Ascending aorta (tissue), 2 donors: ENCODE data around the gene TTLL11. TPM values are rescaled to one million over a fixed set of nuclear protein-coding genes. Genes with fewer than 3 reads are reported as not detected.

ENCODE experiments used
- DNase-seq, 2 donors: peaks; one replicate each; pipeline ENCODE4 v3.0.0-alpha.2; 2019; ENCODE audit warnings: low spot score in 2 of 2
- H3K27ac ChIP-seq, 2 donors: fragments of 200-600 bp; sonication (generic); one replicate each; pipeline ENCODE4 v1.5.1; 2016 to 2017; ENCODE audit warnings: mild to moderate bottlenecking in 1 of 2
- H3K27me3 ChIP-seq: fragments of 200-600 bp; sonication (generic); one replicate; pipeline ENCODE4 v1.5.1; 2017
- H3K36me3 ChIP-seq, 2 donors: fragments of 200-600 bp; sonication (generic); one replicate each; pipeline ENCODE4 v1.5.1; 2016
- H3K4me1 ChIP-seq, 2 donors: fragments of 200-600 bp; sonication (generic); one replicate each; pipeline ENCODE4 v1.5.1; 2016 to 2017; ENCODE audit warnings: mild to moderate bottlenecking in 1 of 2
- H3K4me3 ChIP-seq, 2 donors: fragments of 200-600 bp; sonication (generic); one replicate each; pipeline ENCODE4 v1.5.1; 2016 to 2017; ENCODE audit warnings: mild to moderate bottlenecking in 1 of 2
- H3K9me3 ChIP-seq, 2 donors: fragments of 200-600 bp; sonication (generic); one replicate each; pipeline ENCODE4 v1.5.1; 2016
- CTCF ChIP-seq, 3 experiments: fragments of 200-600 bp in 2 of 3; fragments of 450-650 bp in 1 of 3; sonication (generic) in 2 of 3; IDR thresholded peaks; one replicate each; pipeline ENCODE4 v1.5.1; 2016 to 2019; ENCODE audit warnings: antibody characterized with exemption in 3 of 3, mild to moderate bottlenecking in 1 of 3, moderate library complexity in 1 of 3
- intact Hi-C: fragments of 100-400 bp; cut with DNase I; formaldehyde crosslinking; loops from one replicate; pipeline ENCODE4 v1.15.1; 2023
- total RNA-seq: library from RNA; depleted of rRNA; stranded (reverse); fragments of >200 nt; gene quantifications from one replicate; pipeline ENCODE4 v1.1.0, GENCODE V29; 2016

Gene TTLL11
- total RNA-seq, 1 donor from 2014 or later = 18.5 TPM

DNA sequence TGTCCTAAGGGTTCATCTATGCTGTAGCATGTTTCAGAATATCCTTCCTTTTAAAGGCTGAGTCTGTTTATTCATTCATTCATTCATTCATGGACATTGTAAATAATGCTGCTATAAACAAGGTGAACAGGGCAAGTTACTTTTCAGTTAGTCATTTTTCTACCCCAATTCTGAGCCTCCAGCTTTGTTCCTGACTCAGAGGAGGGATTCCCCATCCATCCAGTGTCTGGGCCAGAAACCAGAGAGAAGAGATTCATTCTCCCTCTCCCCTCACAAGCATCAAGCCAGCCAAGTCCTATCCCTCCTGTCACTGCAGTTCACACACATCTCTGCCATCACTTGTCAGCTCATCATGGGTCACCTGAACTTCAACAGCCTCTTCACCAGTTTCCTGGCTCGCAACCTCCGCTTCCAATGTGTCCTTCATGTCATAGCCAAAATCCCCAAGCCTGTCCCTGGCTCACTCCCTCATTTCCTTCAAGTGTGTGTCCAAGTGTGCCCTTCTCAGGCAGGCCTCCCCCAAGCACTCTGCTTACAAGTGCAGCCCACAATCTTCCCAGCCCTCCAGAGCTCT lies 203.0 kb downstream of the TTLL11 start:
- Histone ChIP-seq H3K36me3 (no peaks in the 10 kb centered on the region), H3K27me3 (no peaks in the 10 kb centered on the region), H3K27ac (no peak overlapping the region), H3K9me3 (no peaks in the 10 kb centered on the region), H3K4me3 (no peak overlapping the region), H3K4me1 (no peaks in the 10 kb centered on the region)
- intact Hi-C loops = no loop called here
- DNase-seq = no peak
- no peak for TF ChIP-seq CTCF (IDR thresholded peaks at IDR 0.05)

- intact Hi-C loops = no loop called here
- Histone ChIP-seq H3K27ac (no peak overlapping the region), H3K36me3 (no peaks in the 10 kb centered on the region), H3K9me3 (no peaks in the 10 kb centered on the region), H3K4me1 (no peaks in the 10 kb centered on the region), H3K4me3 (no peak overlapping the region), H3K27me3 (no peaks in the 10 kb centered on the region)
- no peak for DNase-seq
- no peak for TF ChIP-seq CTCF (IDR thresholded peaks at IDR 0.05)
Measured at GRCh38 chr9:121888438-121888775, 204.7 kb downstream of the TTLL11 start.

DNA sequence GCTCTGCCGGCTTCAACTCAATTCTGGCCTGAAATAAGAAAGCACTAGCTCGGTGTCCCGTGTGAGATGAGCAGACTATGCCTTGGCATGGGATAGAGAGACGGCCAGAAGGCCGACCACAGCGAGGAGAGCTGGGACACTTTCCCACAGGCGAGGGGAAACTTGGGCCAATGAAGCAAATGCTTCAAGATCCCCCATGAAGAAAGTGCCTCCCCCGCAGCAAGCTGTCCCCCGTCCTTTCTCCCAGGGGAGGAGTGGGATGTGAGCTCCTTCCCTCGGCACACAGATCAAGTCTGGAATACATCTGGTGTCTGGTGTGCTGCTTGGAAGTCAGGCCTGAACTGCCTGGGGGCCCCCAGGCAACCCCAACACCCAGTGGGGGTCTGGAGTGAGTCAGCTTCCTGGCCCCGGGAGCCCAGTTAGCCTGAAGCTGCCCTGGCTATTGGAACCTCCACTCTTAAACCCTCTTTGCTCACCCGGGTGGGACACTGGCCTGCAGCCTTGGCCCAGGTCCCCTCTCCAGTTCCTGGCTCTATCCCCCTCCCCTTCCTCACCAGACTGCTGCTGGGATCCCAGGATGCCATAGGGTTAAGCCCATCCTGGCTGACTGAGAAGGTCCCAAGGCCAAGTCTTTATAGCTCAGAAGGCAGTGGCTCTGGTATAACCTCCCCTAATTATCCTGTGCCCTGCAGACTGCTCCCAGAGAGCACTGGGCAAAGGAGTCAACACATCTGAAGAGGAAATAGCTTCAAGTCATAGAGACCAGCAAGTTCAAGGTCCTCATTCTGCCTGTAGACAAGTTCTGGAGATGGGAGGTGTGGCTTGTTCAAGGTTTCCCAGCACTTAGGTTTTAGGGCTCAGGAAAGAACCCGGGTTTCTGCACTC lies 205.3 kb downstream of the TTLL11 start:
- no peak overlapping the region for H3K4me3 ChIP-seq
- intact Hi-C loops = no loop called here
- H3K27ac ChIP-seq = no peak overlapping the region
- TF ChIP-seq CTCF (IDR thresholded peaks at IDR 0.05) = no peak
- H3K4me1 ChIP-seq = no peaks in the 10 kb centered on the region
- H3K9me3 ChIP-seq = no peaks in the 10 kb centered on the region
- H3K27me3 ChIP-seq = no peaks in the 10 kb centered on the region
- no peak for DNase-seq
- H3K36me3 ChIP-seq = no peaks in the 10 kb centered on the region

DNA sequence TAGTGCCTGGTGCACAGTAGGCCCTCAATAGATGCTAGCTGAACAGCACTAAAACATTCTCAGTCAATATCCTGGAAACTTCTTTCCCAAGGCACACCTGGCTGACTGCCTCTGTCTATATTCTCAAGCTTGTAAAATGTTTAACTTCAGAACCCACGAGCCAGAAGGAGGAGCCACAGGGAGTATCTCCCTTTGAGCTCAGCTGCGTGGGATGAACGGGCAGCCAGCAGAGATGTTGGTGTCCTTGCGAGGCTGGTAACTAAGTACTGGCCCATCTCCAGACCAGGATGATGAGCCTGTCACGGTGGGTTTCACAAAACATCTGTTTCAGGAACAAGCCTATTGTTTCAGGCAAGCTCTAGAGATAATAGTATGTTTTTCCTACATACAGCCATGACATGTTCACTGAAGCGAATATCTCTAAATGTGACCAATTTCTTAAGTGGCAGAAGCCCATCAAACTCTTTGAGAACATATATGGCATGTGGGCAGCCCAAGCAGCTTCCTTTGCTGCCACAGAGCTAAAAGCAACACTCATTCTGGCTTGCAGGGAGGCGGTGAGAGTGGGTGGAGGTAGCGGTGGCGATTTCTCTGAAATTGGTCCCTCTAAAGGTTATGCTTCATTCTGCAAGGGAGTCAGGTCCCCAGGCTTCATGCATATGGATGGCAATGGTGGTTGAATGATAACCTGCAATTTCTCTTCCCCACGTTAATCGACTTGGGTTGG lies 206.2 kb downstream of the TTLL11 start:
- no peak overlapping the region for H3K4me3 ChIP-seq
- intact Hi-C loops = no loop called here
- no peaks in the 10 kb centered on the region for H3K9me3 ChIP-seq
- H3K4me1 ChIP-seq = no peaks in the 10 kb centered on the region
- H3K36me3 ChIP-seq = no peaks in the 10 kb centered on the region
- no peak overlapping the region for H3K27ac ChIP-seq
- TF ChIP-seq CTCF (IDR thresholded peaks at IDR 0.05) = no peak
- no peaks in the 10 kb centered on the region for H3K27me3 ChIP-seq
- DNase-seq = no peak

DNA sequence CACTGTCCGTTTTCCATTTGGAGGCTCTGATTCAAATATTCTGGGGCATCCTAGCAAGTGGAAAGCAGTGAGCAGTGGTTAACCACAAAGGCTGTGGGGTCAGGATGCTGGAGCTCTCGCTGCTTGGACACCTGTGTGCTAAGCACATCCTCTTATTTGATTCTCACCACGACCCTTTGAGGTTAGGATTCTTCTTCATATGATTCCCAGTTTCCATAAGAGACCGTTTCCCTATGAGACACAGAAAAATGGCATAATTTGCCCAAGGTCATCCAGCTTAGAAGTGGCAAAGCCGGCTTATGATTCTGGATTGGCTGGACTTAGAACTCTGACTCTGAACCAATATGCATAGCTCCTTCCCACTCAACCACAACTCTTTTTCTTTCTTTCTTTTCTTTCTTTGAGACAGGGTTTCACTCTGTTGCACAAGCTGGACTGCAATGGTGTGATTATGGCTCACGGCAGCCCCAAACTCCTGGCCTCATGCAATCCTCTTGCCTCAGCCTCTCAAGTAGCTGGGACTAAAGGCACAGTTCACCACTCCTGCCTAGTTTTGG lies 207.7 kb downstream of the TTLL11 start:
- Histone ChIP-seq H3K4me3 (no peak overlapping the region), H3K36me3 (no peaks in the 10 kb centered on the region), H3K4me1 (no peaks in the 10 kb centered on the region), H3K27me3 (no peaks in the 10 kb centered on the region), H3K9me3 (no peaks in the 10 kb centered on the region), H3K27ac (no peak overlapping the region)
- DNase-seq = no peak
- TF ChIP-seq CTCF (IDR thresholded peaks at IDR 0.05) = no peak
- intact Hi-C loops = no loop called here
